ENCODE results near the gene IGDCC3.

- TF ChIP-seq CTCF (IDR thresholded peaks at IDR 0.05; ENCODE audit: insufficient read depth, low read length) (no peak), POLR2AphosphoS5 (IDR thresholded peaks at IDR 0.05; ENCODE audit: low read depth) (no peak), GABPA (IDR thresholded peaks at IDR 0.05; ENCODE audit: low read depth) (no peak), SPI1 (IDR thresholded peaks at IDR 0.05; ENCODE audit: borderline replicate concordance, low read depth) (no peak), REST (IDR thresholded peaks at IDR 0.05; ENCODE audit: insufficient replicate concordance, low read depth) (no peak)
Measured at GRCh38 chr15:65305150-65305758, 72.5 kb downstream of the IGDCC3 start.
